ENCODE measurements around the gene RGPD8.
"Not testable (repeated sequence)": the region's sequence is repeated elsewhere in the genome, so short reads cannot be mapped to it uniquely, and the experiment has no call there.

GRCh38 chr2:112444256-112444655 is 10.8 kb upstream of the RGPD8 start:
- TF ChIP-seq POLR2AphosphoS5 (IDR thresholded peaks at IDR 0.05; ENCODE audit: low read depth, low read length); POLR2A (IDR thresholded peaks at IDR 0.05; ENCODE audit: low read depth, low read length); TAF1 (IDR thresholded peaks at IDR 0.05; ENCODE audit: borderline replicate concordance, low read depth, low read length): not testable (repeated sequence)

Measured in GM12892 (cell line).